NCI-H510A (cell line): ENCODE results near the gene ATP8A2.
A peak's percentile ranks its signal among the peaks of the same experiment; 100 is the strongest.
"Not testable (repeated sequence)": the region's sequence is repeated elsewhere in the genome, so short reads cannot be mapped to it uniquely, and the experiment has no call there.

ENCODE experiments used
- DNase-seq: peaks from one replicate; lab custom pipeline; 2025; lab: John Stamatoyannopoulos, UW

Gene ATP8A2

DNA sequence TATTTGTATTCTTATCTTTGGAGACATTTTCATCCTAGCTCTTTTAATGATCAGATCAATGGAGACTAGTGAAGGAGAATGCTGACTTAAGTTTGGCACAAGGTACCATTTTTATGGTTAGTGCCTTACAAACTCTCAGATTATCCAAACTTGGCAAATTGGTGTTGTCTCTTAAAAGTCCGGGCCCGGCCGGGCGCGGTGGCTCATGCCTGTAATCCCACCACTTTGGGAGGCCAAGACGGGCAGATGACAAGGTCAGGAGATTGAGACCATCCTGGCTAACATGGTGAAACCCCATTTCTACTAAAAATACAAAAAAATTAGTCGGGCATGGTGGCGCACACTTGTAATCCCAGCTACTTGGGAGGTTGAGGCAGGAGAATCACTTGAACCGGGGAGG lies 177.2 kb downstream of the ATP8A2 start:
- DNase-seq: not testable (repeated sequence)

DNA sequence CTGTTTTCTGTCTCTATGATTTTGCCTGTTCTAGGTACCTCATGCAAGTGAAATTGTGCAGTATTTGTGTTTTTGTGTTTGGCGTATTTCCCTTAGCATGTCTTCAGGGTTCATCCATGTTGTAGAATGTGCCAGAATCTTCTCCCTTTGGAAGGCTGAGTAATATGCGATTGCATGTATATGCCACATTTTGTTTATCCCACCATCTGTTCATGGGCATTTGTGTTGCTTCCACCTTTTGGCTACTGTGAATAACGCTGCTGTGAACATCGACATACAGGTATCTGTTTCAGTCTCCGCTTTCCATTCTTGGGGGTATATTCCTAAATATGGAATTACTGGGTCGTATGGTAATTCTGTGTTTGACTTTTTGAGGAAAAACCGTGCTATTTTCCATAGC lies 190.0 kb downstream of the ATP8A2 start:
- DNase-seq: no peak

DNA sequence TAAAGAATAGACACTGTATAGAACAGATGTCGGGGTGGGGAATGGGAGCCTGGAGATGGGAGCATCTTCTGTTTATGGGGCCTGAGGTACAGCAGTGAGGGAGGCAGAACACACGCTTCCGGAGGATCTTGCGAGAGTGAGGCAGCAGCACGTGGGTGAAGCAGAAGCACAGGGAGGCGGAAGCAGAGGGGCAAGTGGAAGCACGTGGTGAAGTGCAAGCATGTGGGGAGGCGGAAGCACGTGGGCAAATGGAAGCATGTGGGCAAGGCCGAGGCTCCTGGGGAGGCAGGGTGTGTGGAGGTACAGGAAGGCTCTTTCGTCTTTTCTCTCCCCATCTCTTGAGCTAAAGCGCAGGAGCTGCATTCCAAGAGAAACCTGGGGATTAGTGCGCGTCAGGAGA lies 198.4 kb downstream of the ATP8A2 start:
- DNase-seq: no peak

DNA sequence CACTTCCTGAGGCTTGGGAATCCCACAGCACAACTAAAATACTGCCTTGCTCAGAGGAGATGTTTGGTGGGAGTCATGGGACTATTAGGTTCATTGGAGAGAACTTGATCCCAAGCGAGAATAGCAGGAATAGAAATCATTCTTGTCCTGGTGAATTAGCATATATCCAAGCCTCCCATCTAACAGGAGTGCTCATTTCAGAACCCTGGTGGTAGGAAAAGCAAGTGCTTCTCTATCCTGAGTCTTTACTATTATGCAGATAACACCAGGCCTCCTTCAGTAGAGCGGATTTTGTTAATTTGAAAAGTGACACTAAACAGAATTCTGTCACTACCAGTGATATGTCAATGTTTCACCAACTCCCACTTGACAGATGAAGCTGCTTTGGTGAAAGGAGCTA lies 199.5 kb downstream of the ATP8A2 start:
- DNase-seq: no peak

DNA sequence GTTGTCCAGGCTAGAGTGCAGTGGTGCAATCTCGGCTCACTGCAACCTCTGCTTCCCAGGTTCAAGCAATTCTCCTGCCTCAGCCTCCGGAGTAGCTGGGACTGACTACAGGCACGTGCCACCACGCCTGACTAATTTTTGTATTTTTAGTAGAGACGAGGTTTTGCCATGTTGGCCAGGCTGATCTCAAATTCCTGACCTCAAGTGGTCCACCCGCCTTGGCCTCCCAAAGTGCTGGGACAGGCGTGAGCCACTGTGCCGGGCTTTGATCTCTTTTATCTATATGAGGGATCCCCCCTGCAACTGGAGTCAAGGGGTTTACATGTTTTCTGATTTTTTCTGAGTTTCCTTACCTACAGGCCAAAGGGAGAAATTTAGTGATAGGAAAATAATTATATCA lies 200.4 kb downstream of the ATP8A2 start:
- not testable (repeated sequence) for DNase-seq

DNA sequence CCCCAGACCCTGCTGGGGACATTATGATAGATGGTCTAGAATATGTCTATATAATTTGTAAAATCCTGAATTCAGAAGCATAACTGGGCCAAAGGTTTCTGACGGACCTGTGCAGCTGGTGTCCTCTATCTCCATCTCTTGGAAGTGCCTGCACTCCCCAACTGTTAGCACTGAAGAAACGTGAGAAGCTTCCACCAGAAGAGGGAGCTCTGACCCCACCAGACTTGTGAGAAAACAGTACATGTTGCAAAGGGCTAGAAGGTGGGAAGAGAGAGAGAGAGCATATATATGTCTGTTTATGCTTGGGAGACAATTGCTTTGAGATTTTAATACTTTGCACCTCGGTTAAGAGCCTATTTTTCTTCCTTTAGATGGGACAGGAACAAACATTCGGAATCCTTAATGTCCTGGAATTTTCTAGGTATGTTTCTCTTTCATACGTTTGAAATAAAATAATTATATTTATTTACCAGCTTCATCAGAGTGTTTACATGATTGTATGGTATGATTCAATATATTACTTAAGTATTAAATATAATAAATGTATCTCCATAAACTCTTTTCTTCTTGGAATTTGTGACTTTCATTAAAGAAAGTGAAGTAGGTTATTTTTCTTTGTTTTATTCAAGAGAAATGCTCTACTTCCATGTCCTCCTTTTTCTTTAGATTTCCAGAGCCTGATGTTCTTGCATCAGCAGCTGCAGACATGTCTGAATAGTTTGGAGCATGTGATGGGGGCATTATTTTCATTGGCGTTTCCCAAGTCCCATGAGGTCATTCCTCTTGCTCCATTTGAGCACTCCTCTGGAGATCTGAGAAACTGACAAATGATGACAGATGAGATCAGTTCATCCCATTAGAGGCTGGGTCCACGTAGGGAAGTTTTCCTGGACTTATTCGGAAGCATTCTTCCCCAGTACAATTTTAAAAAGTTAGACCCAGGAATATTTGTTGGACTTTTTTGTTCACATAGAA lies 202.9 kb downstream of the ATP8A2 start:
- peak; percentile 75 for DNase-seq

DNA sequence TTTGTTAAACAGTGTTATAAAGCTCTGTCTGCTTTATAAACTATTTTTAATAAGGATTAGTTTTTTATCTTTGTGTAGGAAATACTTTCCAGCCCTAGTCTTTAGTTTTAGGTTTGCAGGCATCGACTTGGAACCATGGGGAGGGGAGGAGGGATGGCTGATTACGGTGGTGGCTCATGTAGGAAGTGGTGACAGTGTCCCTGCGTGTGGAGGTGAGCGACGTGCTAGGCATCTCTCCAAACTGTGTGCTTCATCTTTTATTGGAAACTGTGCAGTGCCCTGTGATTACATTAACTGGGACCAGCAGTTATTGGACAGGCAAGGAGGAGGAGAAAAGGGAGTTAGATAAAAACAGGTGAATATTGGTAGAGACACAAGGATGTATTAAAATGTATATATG lies 203.8 kb downstream of the ATP8A2 start:
- DNase-seq: no peak

DNA sequence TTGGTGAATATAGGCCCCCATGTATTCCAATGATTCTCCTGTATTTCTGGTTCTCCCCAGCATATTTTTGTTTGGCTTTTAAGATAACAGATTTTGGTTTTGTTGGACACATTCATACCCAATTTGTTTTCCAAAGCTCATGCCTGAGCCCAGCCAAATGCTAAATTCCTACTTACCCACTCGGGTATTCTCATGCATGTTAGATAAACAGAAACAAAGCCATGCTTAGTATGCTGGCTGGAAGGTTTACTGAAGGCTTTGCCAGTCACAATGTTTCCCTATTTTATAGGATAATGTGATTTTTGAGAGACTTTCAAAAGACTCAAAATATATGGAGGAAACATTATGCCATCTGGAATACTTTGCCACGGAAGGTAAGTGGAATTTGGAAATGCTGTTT lies 206.8 kb downstream of the ATP8A2 start:
- no peak for DNase-seq

DNA sequence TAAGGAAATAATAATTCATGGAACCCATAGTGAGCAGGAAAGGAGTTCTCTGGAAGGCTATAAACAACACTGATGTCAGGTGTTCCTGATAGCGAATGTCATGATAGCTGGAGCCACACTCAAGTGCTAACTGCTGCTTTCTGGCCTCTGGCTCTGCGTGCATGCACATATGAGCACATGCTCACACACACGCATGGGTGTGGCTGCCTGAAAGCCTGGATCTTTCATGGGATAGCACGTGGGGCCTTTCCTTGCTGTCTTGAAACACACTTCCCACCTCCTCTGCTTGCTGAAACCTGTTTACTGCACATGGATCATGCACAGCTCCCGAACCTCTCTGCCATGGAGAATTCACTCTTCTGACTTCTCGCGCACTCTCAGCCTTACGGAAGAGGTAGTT lies 207.4 kb downstream of the ATP8A2 start:
- no peak for DNase-seq

DNA sequence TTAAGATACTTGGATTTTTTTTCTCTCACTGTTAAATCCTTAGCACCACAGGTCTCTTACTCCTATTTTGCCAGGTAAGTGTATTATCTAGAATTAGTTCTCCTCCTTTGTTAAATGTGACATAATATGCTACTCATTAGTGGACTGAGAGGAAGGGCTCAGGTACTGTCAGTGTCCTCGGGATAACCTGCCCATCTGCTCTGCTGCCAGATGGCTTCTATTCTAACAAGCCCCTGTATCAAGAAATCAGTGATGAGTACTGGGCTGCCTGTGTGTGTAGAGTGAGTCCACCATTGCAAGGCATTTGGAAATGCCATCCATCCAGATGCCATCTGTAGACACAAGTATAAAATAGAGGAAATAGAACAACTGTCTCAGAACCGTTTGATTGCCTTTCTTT lies 209.6 kb downstream of the ATP8A2 start:
- DNase-seq: no peak

DNA sequence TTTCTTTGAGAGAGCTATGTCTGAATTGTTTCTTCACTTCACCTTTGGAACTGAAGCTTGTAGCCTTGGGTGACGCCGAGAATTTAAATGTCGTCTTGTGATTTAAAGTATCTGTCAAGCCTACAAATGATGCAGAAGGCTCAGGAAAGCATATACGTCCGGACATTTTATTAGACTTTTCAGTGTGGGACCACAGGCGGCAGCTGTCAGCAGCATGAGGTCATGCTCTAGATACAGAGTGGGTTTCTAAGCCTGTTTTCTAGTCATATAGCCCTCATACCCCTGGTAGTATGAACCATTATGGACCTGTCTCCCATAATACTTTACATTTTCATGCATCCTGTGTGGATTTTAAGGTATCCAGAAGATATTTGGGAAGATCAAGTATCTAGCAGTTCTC lies 212.3 kb downstream of the ATP8A2 start:
- no peak for DNase-seq

DNA sequence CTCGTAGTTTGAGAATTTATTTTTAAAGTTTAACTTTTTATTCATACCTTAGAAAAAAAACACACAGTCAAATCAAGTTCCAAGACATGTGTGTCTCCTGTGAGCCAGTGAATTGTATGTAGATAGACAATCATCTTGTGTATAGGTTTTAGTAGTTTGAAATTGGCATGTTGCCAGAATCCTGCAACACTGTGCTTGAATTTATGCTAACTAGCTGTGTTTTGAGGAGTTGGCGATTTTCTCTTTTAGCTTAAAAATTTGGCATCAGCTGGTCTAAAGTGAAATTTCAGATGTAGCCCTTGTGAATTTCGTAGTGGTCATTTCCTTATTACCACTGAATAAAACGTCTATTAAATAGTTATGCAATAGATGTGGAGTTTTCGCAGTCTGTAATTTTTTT lies 213.2 kb downstream of the ATP8A2 start:
- DNase-seq: no peak

DNA sequence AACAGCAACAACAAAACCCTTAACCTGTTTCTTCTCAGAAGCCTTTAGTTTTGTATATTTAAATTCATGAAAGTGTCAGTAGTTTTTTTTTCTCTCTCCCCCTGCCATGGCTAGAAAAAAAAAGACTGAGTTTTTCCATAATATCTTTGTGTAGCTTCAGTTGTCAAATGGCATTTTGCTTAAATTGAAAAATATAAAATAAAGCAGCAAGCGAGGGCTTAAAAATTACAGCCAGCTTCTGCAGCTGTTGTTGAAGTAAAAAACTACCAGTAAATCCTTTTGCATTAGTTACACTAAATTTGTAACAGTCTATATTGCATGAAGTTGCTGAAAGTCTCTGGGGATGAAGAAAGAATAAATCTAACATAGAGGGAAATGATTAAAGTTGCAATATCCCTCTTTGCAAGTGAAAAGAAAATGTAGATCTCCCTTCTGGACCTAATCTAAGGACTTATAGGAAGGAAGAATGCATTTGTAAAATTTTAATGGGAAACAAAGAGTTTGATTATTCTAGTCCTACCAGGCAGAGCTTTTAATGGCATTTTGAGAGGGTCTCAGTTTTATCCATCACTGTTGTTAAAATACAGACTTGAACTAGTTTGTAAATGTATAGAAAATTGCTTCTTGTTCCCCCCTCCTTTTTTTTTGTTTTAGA lies 215.7 kb downstream of the ATP8A2 start:
- DNase-seq: no peak

DNA sequence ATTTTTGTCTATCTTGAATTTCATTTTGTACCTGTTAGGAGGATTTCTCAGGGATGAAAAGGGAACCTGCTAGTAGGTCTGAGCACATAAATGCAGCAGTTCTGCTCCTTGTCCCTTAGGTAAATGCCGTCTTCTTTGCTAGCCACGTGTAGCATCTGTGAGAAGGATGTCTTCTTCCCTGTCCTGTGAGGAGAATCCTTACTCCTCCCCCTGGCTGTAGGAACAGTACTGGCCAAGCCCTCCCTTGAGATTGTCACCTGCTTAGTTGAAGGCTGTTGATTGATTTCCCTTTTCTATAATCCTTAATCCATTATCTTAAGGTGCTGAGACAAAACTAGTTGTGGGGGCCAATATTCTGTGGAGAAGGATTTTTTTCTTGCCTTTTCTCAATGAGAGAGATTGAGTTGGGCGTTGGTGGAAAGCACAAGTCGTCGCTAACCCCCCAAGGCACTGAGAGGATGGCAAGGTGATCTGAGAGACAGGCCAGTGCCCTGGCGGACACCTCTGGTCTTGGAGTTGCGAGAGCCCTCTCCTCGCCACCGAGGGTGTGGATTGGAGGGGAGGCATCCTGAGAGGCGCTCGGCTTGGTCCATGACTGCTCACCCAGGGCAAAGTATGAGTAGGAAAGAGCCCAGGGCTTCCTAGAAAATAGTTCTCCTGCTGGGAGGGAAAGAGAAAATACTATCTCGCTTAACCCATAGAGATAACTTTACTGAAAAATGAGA lies 216.7 kb downstream of the ATP8A2 start:
- no peak for DNase-seq

DNA sequence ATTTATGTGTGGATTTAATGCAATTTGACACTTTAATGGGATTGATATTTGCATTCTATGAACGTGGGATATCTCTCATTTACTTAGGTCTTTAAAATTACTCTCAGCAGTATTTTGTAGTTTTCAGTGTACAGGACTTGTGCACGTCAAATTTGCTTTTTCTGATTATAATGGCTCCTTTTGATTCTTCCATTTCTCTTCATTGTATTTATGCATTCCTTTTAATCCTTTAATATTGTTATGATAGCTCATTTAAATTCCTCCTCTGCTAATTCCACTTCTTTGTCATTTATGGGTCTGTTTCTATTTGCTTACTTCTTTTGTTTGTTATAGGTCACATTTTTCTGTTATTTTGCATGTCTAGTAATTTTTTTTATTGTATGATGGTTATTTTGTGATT lies 226.6 kb downstream of the ATP8A2 start:
- DNase-seq: no peak

DNA sequence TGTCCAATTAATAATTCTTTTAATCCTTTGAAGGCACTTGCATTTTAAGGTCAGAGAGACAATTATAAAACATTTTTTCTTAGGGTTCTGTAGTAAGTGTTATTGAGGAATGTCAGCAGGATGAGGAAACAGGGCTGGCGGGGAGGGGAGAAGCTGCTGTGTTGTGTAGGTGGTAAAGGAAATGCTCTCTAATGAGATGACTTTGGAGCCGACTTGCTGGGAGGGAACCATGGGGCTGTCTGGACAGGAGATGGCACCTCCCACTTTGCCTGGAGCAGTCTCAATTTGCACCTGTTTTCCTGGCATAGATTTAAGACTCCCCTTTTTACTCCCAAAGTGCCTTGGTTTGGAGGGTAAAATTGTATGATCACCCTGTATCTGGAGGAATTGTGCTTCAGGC lies 230.4 kb downstream of the ATP8A2 start:
- DNase-seq: no peak

DNA sequence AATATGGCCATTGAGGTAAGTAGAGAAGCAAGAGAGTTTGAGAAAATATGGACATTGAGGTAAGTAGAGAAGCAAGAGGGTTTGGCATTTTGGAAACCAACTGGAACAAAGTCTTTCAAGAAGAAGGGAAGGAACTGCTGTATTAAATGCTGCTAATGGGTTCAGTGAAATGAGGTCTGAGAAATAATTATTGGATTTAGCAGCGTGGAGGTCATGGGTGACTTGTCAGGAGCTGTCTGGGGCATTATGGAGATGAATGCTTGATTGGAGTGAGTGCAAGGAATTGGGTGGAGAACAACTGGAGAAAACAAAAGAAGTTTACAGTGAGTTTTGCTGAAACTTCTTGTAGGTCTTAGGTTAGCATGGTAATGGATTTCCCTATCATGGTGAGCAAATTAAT lies 232.3 kb downstream of the ATP8A2 start:
- DNase-seq: no peak

DNA sequence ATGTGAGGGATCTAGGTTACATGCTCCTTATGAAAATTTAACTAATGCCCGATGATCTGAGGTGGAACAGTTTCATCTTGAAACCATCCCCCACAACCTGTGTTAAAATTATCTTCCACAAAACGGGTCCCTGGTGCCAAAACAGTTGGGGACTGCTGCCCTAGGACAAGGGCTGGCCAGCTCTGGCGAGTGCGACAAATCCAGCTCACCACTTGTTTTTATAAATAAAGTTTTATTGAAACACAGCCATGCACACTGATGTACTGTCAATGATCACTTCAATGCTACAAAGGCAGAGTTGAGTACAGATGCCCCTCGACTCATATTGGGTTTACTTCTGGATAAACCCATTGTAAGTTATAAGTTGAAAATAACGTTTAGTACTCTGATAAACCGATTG lies 235.3 kb downstream of the ATP8A2 start:
- no peak for DNase-seq

DNA sequence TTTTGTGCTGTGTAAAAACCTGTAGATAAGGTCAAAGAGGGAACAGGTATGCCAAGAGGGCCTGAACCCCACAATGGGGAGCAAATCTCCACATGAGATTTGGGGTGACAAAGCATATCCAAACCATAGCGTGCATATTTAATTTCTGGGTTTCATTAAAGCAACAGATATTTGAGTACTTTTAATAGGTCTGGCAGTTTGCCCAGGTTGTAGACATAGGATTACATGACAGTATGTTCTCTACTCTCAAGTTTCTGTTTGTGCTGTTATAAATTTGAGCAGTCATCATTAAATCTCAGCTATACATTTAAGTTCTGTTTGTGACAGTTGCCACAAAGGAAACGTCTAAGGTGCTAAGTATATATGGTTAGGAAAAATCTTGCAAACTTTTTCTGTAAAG lies 236.4 kb downstream of the ATP8A2 start:
- DNase-seq: peak; percentile 16

DNA sequence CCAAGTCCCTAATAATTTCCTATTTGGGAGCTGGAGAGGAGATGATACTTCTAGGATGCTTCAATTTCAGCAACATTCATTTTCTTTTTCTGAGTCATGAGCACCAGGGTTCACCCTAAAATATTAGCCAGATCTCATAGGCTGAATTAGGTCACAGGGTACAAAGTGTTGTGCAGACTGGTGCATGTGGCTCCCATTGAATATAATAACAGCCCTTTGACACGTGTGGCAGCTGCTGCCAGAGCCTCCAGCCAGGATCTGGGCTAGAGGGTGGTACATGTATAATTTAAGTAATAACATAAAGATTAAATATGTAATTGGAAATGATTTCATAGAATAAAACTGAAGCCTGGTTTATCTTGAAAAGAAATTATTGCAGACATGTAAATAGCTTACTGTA lies 244.9 kb downstream of the ATP8A2 start:
- DNase-seq: no peak

DNA sequence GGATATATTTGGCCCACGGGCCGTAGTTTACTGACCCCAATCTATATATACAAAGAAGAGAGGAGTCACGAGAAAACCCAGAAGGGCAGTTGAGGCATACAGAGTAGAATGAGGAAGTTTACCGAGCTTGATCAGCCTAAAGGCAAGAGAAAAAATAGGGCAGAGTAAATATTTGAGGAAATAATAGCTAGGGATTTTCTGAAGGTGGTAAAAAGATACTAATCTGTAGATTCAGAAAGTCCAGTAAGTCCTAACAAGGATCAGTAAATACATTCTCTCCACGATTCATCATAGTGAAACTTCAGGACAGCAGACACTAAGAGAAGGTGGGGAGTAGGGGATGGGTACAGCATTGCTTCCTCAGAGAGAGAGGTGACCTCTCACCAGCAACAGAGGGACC lies 248.1 kb downstream of the ATP8A2 start:
- DNase-seq: no peak

DNA sequence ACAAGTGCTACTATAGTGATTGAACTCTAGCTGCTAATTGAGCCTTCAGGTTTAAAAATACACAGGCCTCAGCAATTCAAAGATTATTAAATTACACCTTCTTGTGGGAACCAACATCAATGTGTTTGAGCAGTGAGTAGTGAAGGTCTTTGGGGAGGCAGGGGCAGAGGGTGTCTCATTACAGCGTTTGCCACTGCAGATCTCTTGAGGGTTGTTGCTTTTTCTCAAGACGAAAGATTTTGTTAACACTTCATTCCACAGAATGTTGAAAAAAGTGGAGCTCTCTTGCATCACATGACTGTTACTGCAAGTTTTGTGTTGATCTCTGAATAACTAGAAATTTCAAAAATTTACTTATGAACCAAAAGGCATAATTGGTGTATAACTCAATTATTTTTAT lies 253.6 kb downstream of the ATP8A2 start:
- no peak for DNase-seq
